ENCODE results near the gene SECISBP2L. TPM values are rescaled to one million over a fixed set of nuclear protein-coding genes. Genes with fewer than 3 reads are reported as not detected.

The SECISBP2L gene
- total RNA-seq, 5 donors from 2014 or later (not counting 1 experiment from before 2014, with no cell fraction given), result 46.8 to 62.5 (median 48.7) TPM

DNA sequence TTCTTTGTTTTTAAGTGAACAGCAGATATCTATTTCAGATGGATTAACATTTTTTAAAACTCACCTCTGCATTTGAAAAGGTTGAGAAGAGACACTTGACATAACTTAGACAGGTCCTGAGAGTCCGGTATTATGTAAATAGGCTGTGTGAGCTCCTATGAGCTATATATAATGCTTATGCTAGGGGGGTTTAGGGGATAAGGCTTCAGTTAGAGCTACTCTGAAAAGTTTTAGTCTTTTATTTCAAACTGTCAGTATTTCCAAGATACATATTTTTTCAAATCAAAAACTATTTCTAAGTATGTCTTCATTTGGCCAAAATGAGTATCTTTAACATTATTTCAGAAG lies 99.4 kb downstream of the SECISBP2L start:
- H3K4me1 ChIP-seq (ENCODE audit: control insufficient read depth in 1 of 2, extremely low read depth in 1 of 2, insufficient read depth in 2 of 2, low read length in 2 of 2), result no peaks in the 10 kb centered on the region
- Mint-ChIP-seq H3K27ac (no peak overlapping the region), H3K9me3 (no peaks in the 10 kb centered on the region), H3K36me3 (no peaks in the 10 kb centered on the region), H3K27me3 (peaks cover 19 to 21% of the 10 kb centered on the region in 2 donors), H3K4me1 (no peaks in the 10 kb centered on the region), H3K4me3 (no peak overlapping the region)
- no peaks in the 10 kb centered on the region for H3K9me3 ChIP-seq
- ChIA-PET POLR2A (no interaction called here), CTCF (no interaction called here)
- no peak overlapping the region for H3K4me3 ChIP-seq (ENCODE audit: control insufficient read depth in 1 of 2, extremely low read depth in 1 of 2, low read length in 1 of 2)
- H3K36me3 ChIP-seq (ENCODE audit: control insufficient read depth in 2 of 2, extremely low read depth in 1 of 2, insufficient read depth in 1 of 2, low read length in 1 of 2), result no peaks in the 10 kb centered on the region
- no peak overlapping the region for H3K27ac ChIP-seq (ENCODE audit: low read length)
- DNase-seq (no peak), ATAC-seq (replicated peaks in 1 of 4) (no peak)
- WGBS (ENCODE audit: insufficient coverage), result no CpG with 5 or more reads among the region's 1 CpG
- peaks cover 0 to 2% of the 10 kb centered on the region in 2 experiments for H3K27me3 ChIP-seq (replicated peaks in 1 of 2; ENCODE audit: control insufficient read depth in 2 of 2, extremely low read depth in 1 of 2, insufficient read depth in 2 of 2, low read length in 1 of 2)

DNA sequence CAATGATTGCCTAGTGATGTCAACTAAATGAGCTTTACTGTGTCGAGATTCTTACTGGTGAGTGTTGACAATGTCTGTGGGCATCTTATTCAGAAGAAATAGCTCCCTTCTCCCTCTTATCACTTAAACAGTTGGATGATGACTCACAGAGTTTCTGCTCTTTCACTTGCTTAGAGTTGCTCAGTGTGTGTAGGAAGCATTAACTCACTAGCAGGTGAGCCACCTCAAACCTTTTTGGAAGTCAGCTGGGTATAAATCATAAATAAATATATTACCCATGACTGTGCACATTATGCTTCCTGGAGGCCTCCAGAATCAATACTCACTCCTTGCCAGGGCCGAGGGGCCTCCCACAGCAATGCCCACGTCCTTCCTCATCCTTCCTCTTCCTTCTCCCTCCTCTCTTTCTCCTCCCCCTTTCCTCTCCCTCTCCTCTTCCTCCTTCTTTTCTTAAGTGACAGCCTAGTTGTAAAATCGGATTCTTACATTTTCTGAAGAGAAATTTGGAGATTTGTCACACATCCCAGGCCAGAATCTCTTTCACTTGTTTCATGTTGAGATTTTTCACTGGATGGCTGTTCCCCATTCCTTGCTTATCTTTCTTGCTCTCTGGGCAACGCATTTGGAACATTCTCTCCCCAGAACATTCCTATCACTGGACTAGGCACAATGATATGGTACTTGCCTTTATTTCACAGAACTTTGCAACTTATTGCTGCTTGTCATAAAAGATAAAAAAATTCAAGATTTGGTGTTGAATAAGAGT lies 100.0 kb downstream of the SECISBP2L start:
- H3K9me3 ChIP-seq, result no peaks in the 10 kb centered on the region
- ATAC-seq (replicated peaks in 1 of 4) (no peak), DNase-seq (no peak)
- peaks cover 0 to 2% of the 10 kb centered on the region in 2 experiments for H3K27me3 ChIP-seq (replicated peaks in 1 of 2; ENCODE audit: control insufficient read depth in 2 of 2, extremely low read depth in 1 of 2, insufficient read depth in 2 of 2, low read length in 1 of 2)
- H3K4me1 ChIP-seq (ENCODE audit: control insufficient read depth in 1 of 2, extremely low read depth in 1 of 2, insufficient read depth in 2 of 2, low read length in 2 of 2), result no peaks in the 10 kb centered on the region
- H3K4me3 ChIP-seq (ENCODE audit: control insufficient read depth in 1 of 2, extremely low read depth in 1 of 2, low read length in 1 of 2), result no peak overlapping the region
- no peaks in the 10 kb centered on the region for H3K36me3 ChIP-seq (ENCODE audit: control insufficient read depth in 2 of 2, extremely low read depth in 1 of 2, insufficient read depth in 1 of 2, low read length in 1 of 2)
- Mint-ChIP-seq H3K36me3 (no peaks in the 10 kb centered on the region), H3K4me3 (no peak overlapping the region), H3K9me3 (no peaks in the 10 kb centered on the region), H3K27ac (no peak overlapping the region), H3K4me1 (no peaks in the 10 kb centered on the region), H3K27me3 (peaks cover 15 to 17% of the 10 kb centered on the region in 2 donors)
- POLR2A ChIA-PET, result no interaction called here
- CTCF ChIA-PET, result interaction anchor here in 1 of 2 donors (0.7 kb wide), 1 partner anchor 270 kb away, joined by 3 read pairs; no protein-coding TSS in a partner anchor
- 54% methylated on average over 2 of the region's 5 CpGs for WGBS (ENCODE audit: insufficient coverage)
- no peak overlapping the region for H3K27ac ChIP-seq (ENCODE audit: low read length)

- no peaks in the 10 kb centered on the region for H3K27me3 ChIP-seq (replicated peaks in 1 of 2; ENCODE audit: control insufficient read depth in 2 of 2, extremely low read depth in 1 of 2, insufficient read depth in 2 of 2, low read length in 1 of 2)
- POLR2A ChIA-PET, result no interaction called here
- Mint-ChIP-seq H3K4me3 (no peak overlapping the region), H3K4me1 (no peaks in the 10 kb centered on the region), H3K27ac (no peak overlapping the region), H3K36me3 (no peaks in the 10 kb centered on the region), H3K9me3 (no peaks in the 10 kb centered on the region), H3K27me3 (peaks cover 15% of the 10 kb centered on the region in 2 donors)
- no peaks in the 10 kb centered on the region for H3K9me3 ChIP-seq
- DNase-seq, result no peak
- no peak overlapping the region for H3K4me3 ChIP-seq (ENCODE audit: control insufficient read depth in 1 of 2, extremely low read depth in 1 of 2, low read length in 1 of 2)
- no peak overlapping the region for H3K27ac ChIP-seq (ENCODE audit: low read length)
- ATAC-seq (replicated peaks in 1 of 4), result no peak
- H3K4me1 ChIP-seq (ENCODE audit: control insufficient read depth in 1 of 2, extremely low read depth in 1 of 2, insufficient read depth in 2 of 2, low read length in 2 of 2), result no peaks in the 10 kb centered on the region
- H3K36me3 ChIP-seq (ENCODE audit: control insufficient read depth in 2 of 2, extremely low read depth in 1 of 2, insufficient read depth in 1 of 2, low read length in 1 of 2), result no peaks in the 10 kb centered on the region
- CTCF ChIA-PET, result interaction anchor here in 1 of 2 donors (0.7 kb wide), 1 partner anchor 271 kb away, joined by 3 read pairs; no protein-coding TSS in a partner anchor
- no CpG with 5 or more reads among the region's 2 CpGs for WGBS (ENCODE audit: insufficient coverage)
Observed at GRCh38 chr15:48945386-48945785, 100.9 kb downstream of the SECISBP2L start.

GRCh38 chr15:48941904-48942303 lies 104.3 kb downstream of the SECISBP2L start:
- ChIA-PET CTCF (no interaction called here), POLR2A (no interaction called here)
- Histone ChIP-seq H3K27ac (ENCODE audit: low read length) (no peak overlapping the region), H3K4me3 (ENCODE audit: control insufficient read depth in 1 of 2, extremely low read depth in 1 of 2, low read length in 1 of 2) (no peak overlapping the region), H3K36me3 (ENCODE audit: control insufficient read depth in 2 of 2, extremely low read depth in 1 of 2, insufficient read depth in 1 of 2, low read length in 1 of 2) (no peaks in the 10 kb centered on the region), H3K9me3 (no peaks in the 10 kb centered on the region), H3K27me3 (replicated peaks in 1 of 2; ENCODE audit: control insufficient read depth in 2 of 2, extremely low read depth in 1 of 2, insufficient read depth in 2 of 2, low read length in 1 of 2) (peaks cover 0 to 2% of the 10 kb centered on the region in 2 experiments), H3K4me1 (ENCODE audit: control insufficient read depth in 1 of 2, extremely low read depth in 1 of 2, insufficient read depth in 2 of 2, low read length in 2 of 2) (no peaks in the 10 kb centered on the region)
- 76% methylated on average over 2 of the region's 5 CpGs for WGBS (ENCODE audit: insufficient coverage)
- H3K36me3 Mint-ChIP-seq, result no peaks in the 10 kb centered on the region
- no peak overlapping the region for H3K27ac Mint-ChIP-seq
- H3K27me3 Mint-ChIP-seq, result peaks cover 14 to 18% of the 10 kb centered on the region in 2 donors
- ATAC-seq (replicated peaks in 1 of 4) (no peak), DNase-seq (no peak)
- no peaks in the 10 kb centered on the region for H3K9me3 Mint-ChIP-seq
- no peak overlapping the region for H3K4me3 Mint-ChIP-seq
- no peaks in the 10 kb centered on the region for H3K4me1 Mint-ChIP-seq

DNA sequence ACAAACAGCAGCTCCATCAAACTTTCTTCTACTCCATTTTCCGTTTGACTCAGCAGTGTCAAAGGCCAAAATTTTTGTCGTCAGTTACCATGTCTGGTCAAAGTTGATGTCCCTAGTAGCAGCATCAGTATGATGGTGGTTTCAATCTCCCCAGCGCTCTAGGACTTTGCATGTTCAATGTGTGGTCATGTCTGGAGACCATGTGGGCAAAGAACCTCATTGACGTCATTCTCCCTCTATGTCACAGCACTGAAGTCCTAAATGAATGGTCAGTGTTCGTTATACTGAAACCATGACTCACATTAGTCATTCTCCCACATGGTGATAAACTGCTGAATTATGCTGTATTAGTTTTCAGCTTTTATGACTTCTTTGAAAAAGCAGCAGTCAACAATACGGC lies 105.7 kb downstream of the SECISBP2L start:
- Mint-ChIP-seq H3K4me1 (no peaks in the 10 kb centered on the region), H3K27ac (no peak overlapping the region), H3K4me3 (no peak overlapping the region), H3K36me3 (no peaks in the 10 kb centered on the region), H3K27me3 (peaks cover 21 to 23% of the 10 kb centered on the region in 2 donors), H3K9me3 (no peaks in the 10 kb centered on the region)
- Histone ChIP-seq H3K9me3 (no peaks in the 10 kb centered on the region), H3K36me3 (ENCODE audit: control insufficient read depth in 2 of 2, extremely low read depth in 1 of 2, insufficient read depth in 1 of 2, low read length in 1 of 2) (no peaks in the 10 kb centered on the region), H3K27me3 (replicated peaks in 1 of 2; ENCODE audit: control insufficient read depth in 2 of 2, extremely low read depth in 1 of 2, insufficient read depth in 2 of 2, low read length in 1 of 2) (peaks cover 0 to 2% of the 10 kb centered on the region in 2 experiments), H3K27ac (ENCODE audit: low read length) (no peak overlapping the region), H3K4me1 (ENCODE audit: control insufficient read depth in 1 of 2, extremely low read depth in 1 of 2, insufficient read depth in 2 of 2, low read length in 2 of 2) (no peaks in the 10 kb centered on the region), H3K4me3 (ENCODE audit: control insufficient read depth in 1 of 2, extremely low read depth in 1 of 2, low read length in 1 of 2) (no peak overlapping the region)
- WGBS (ENCODE audit: insufficient coverage), result 83% methylated on average over 1 of the region's 6 CpGs
- ATAC-seq (replicated peaks in 1 of 4) (no peak), DNase-seq (no peak)
- CTCF ChIA-PET, result no interaction called here
- POLR2A ChIA-PET, result no interaction called here

DNA sequence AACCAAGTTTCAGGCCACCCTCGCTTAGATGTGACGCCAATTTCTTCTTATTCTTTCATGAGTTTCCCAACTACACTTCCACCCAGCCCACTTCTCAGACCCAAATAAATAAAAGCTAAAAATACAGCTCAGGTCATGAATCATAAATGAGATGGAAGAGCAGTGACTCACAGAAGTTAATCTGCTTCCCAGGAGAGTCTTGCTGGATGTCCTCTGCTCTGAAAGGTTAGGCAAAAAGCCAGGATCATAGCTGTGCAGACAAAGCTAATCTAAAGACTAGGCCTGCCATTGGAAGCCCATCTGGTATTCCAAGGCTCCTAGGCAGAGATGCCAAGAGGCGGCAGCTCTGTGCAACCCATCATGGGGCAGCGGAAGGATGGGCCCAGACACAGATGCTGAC lies 106.6 kb downstream of the SECISBP2L start:
- H3K4me1 Mint-ChIP-seq, result no peaks in the 10 kb centered on the region
- no peak overlapping the region for H3K27ac Mint-ChIP-seq
- 94% methylated on average over 2 of the region's 4 CpGs for WGBS (ENCODE audit: insufficient coverage)

More for the DNA sequence above, 106.6 kb downstream of the SECISBP2L start:
- H3K27me3 Mint-ChIP-seq, result peaks cover 28 to 30% of the 10 kb centered on the region in 2 donors
- no peaks in the 10 kb centered on the region for H3K4me1 ChIP-seq (ENCODE audit: control insufficient read depth in 1 of 2, extremely low read depth in 1 of 2, insufficient read depth in 2 of 2, low read length in 2 of 2)
- no peaks in the 10 kb centered on the region for H3K9me3 ChIP-seq
- ATAC-seq (replicated peaks in 1 of 4), result no peak
- CTCF ChIA-PET, result interaction anchor here in 1 of 2 donors (0.6 kb wide), 1 partner anchor 588 kb away, joined by 4 read pairs; no protein-coding TSS in a partner anchor
- H3K27ac ChIP-seq (ENCODE audit: low read length), result no peak overlapping the region
- POLR2A ChIA-PET, result interaction anchor here in 1 of 2 donors (0.7 kb wide), 1 partner anchor 17 kb away, joined by 4 read pairs; no protein-coding TSS in a partner anchor
- H3K27me3 ChIP-seq (replicated peaks in 1 of 2; ENCODE audit: control insufficient read depth in 2 of 2, extremely low read depth in 1 of 2, insufficient read depth in 2 of 2, low read length in 1 of 2), result peaks cover 0 to 2% of the 10 kb centered on the region in 2 experiments
- H3K4me3 Mint-ChIP-seq, result no peak overlapping the region
- no peaks in the 10 kb centered on the region for H3K9me3 Mint-ChIP-seq
- no peak overlapping the region for H3K4me3 ChIP-seq (ENCODE audit: control insufficient read depth in 1 of 2, extremely low read depth in 1 of 2, low read length in 1 of 2)
- no peaks in the 10 kb centered on the region for H3K36me3 ChIP-seq (ENCODE audit: control insufficient read depth in 2 of 2, extremely low read depth in 1 of 2, insufficient read depth in 1 of 2, low read length in 1 of 2)
- DNase-seq, result no peak
- no peaks in the 10 kb centered on the region for H3K36me3 Mint-ChIP-seq
